Endothelial cell of coronary artery (primary cell): ENCODE results near the gene GMEB1. TPM values are rescaled to one million over a fixed set of nuclear protein-coding genes. Genes with fewer than 3 reads are reported as not detected.

Source experiments
- total RNA-seq: library from RNA; depleted of rRNA; stranded (reverse); fragments of >200 nt; gene quantifications from 2 replicates; pipeline ENCODE4 v1.2.3, GENCODE V29; 2014

Gene GMEB1
- total RNA-seq = 7.4 and 8.2 TPM in 2 replicates

DNA sequence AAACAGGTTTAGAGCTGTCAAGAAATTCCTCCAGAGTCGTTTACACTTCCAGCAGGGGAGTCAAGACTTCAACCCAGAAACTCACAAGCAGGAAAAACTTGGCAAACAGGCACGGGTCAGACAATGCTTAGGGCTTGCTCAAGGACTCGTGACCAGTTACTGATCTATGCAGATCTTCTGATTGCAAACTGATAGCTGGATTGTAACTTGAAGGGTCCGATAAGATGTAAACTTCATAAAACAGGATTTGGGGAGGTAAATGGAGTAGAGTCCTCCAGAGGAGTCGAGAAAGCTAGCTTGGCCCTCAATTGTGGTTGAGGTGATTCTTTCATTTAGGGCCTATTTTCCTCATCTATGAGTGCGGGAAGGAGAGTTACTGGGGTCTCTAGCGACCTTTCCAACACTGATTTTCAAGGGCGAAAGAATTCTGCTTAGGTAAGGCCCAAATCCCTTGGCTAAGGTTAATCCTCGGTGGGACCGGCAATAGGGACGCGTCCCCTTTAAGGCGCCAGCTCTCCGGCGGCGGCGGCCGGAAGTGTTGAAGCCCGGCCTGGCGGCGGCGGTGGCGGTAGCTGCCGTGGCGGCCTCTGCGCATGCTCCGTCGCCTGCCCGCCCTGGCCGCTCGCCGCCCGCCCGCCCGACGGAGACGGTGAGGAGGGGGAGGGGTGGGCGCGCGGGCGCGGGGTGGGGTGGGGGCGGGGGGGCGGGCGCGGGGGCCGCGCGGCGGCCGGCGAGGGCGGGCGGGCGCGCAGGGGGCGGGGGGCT lies at the start of gene GMEB1:
GMEB1 (plus strand) TSS at position 594 of the 765 bp plus-strand sequence. CDS start 14,829 bp downstream, outside the sequence.

DNA sequence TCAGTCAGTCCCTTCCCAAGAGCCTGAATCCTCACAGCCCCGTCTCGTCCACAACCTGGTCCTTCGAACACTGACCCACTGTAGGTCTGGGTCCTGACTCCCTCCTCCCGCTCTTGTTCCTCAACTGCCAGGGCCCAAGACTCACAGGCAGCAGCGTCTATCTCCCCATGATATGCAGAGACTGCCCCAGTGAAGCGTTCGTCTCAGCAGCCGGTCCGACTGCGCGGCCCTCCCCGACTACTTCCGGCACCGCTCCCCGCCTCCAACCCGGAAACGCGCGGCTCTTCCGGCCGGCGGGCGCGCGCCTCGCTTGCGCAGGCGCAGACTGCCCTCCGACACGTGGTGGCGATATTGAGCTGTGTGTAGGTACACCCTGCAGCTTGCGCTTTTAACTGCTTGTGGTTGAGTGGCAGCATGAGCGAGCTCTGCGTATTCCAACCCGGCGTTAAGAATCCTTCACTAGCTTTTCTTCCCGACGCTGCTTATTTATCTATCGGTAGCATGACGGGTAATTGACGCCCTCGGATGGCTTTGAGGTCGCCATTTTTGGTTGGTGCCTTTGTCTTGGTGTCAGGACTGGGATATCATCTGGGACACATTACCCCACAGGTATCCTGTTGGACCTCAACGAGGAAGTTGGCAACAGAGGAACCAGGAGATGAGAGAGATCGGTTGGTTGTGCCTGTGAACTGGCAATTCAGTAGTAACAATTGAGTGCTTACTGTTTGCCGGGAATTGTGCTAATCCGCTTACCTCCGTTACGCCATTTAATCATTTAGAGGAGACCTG lies 25.5 kb upstream of the GMEB1 start, which contains the start of gene TAF12:
TAF12 (minus strand) TSS at position 221 of the 789 bp plus-strand sequence. CDS start 20,986 bp downstream, outside the sequence.

DNA sequence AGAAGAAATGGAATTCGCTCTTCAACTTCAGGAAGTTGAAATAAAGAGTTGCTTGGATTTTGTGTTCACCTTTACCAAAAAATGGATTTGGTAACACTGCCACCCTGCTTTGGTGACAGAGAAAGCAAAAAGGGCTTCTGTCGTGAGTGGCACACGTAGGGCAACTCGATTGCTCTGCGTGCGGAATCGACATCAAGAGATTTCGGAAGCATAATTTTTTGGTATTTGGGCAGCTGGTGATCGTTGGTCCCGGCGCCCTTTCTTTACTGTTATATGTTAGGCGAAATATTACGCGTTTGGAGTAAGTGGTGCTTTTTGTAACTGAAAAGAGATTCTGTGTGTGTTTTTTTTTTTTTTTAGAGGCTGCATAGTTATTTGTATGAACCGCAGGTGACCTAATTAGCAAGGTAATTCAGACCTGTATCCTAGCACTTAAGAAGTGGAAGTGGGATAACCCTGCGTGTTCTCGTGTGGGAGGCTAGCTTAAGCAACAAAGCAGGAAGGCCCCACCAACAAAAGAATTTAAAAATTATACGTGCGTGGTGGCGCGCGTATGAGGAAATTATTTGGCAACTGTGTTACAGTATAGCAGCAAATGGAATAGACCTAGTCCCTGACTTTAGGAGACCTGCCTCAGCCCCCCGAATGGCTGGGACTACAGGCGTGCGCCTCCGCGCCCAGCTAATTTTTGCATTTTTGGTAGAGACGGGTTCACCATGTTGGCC lies 19.9 kb upstream of the GMEB1 start, which contains the start of gene RNU11:
RNU11 (plus strand) TSS at position 127 of the 725 bp plus-strand sequence.

GRCh38 chr1:28736450-28737306 lies 68.1 kb downstream of the GMEB1 start, which contains the start of gene YTHDF2:
Gene YTHDF2, plus strand, starts transcription at chr1:28736940. Its CDS starts 181 bp downstream, at chr1:28737121.

Other genes starting within 250 kb of the GMEB1 start
- gene RCC1, start 162.7 kb upstream of the GMEB1 start, total RNA-seq = 70.4 and 72.7 TPM in 2 replicates
- gene TRNAU1AP, start 115.7 kb upstream of the GMEB1 start, total RNA-seq = 18.5 and 19.7 TPM in 2 replicates
- 0.81 and 1.2 TPM in 2 replicates for gene RAB42, start 76.5 kb upstream of the GMEB1 start, total RNA-seq
- gene TAF12, start 25.7 kb upstream of the GMEB1 start, total RNA-seq = 30.9 and 33.4 TPM in 2 replicates
- gene RNU11, start 20.2 kb upstream of the GMEB1 start, total RNA-seq = not detected in 2 replicates
- gene YTHDF2, start 68.2 kb downstream of the GMEB1 start, total RNA-seq = 63.3 and 75.1 TPM in 2 replicates
- not detected in 2 replicates for gene OPRD1, start 143.4 kb downstream of the GMEB1 start, total RNA-seq
- gene EPB41, start 245.8 kb downstream of the GMEB1 start, total RNA-seq = 15.8 and 26.1 TPM in 2 replicates